Measurements from ENCODE around the gene MMP3.
"Not testable (repeated sequence)": the region's sequence is repeated elsewhere in the genome, so short reads cannot be mapped to it uniquely, and the experiment has no call there.

MMP3 gene

GRCh38 chr11:102843489-102843888 is at the start of gene MMP3:
Gene MMP3 (minus strand): TSS chr11:102843609. CDS start chr11:102843546, 63 bp downstream.
- DNase-seq: no peak

- DNase-seq: no peak
Observed at GRCh38 chr11:102891736-102892135, 48.3 kb upstream of the MMP3 start.

GRCh38 chr11:102886999-102887398 is 43.6 kb upstream of the MMP3 start:
- DNase-seq: no peak

- no peak for DNase-seq
Observed at GRCh38 chr11:102883141-102883540, 39.7 kb upstream of the MMP3 start.

GRCh38 chr11:102882389-102883024 is 39.1 kb upstream of the MMP3 start:
- no peak for DNase-seq

- no peak for DNase-seq
Observed at GRCh38 chr11:102879801-102880200, 36.4 kb upstream of the MMP3 start.

- no peak for DNase-seq
Observed at GRCh38 chr11:102878595-102878994, 35.2 kb upstream of the MMP3 start.

GRCh38 chr11:102874852-102875251 is 31.4 kb upstream of the MMP3 start, which contains the start of gene MMP12:
Gene MMP12 (minus strand): TSS chr11:102874982. CDS start chr11:102874937, 45 bp downstream.
- DNase-seq: no peak

GRCh38 chr11:102869354-102869964 is 26.1 kb upstream of the MMP3 start:
- not testable (repeated sequence) for DNase-seq

GRCh38 chr11:102868339-102868738 is 24.9 kb upstream of the MMP3 start:
- no peak for DNase-seq

- no peak for DNase-seq
Observed at GRCh38 chr11:102864724-102865123, 21.3 kb upstream of the MMP3 start.

GRCh38 chr11:102853956-102854355 is 10.5 kb upstream of the MMP3 start:
- no peak for DNase-seq

- DNase-seq: no peak
Observed at GRCh38 chr11:102853055-102853454, 9.6 kb upstream of the MMP3 start.

GRCh38 chr11:102850973-102851745 is 7.8 kb upstream of the MMP3 start:
- no peak for DNase-seq

- DNase-seq: no peak
Observed at GRCh38 chr11:102849311-102849710, 5.9 kb upstream of the MMP3 start.

GRCh38 chr11:102846292-102846691 is 2.9 kb upstream of the MMP3 start:
- no peak for DNase-seq

GRCh38 chr11:102842930-102843329 is 479 bp downstream of the MMP3 start:
- no peak for DNase-seq

- no peak for DNase-seq
Observed at GRCh38 chr11:102840018-102840417, 3.4 kb downstream of the MMP3 start.

GRCh38 chr11:102837646-102838045 is 5.8 kb downstream of the MMP3 start:
- peak; percentile 17 to 62 for DNase-seq

GRCh38 chr11:102837156-102837555 is 6.3 kb downstream of the MMP3 start:
- DNase-seq: no peak

- peak in 1 of 2 experiments; percentile 30 for DNase-seq
Observed at GRCh38 chr11:102836290-102836875, 7.0 kb downstream of the MMP3 start.

- DNase-seq: no peak
Observed at GRCh38 chr11:102833731-102834130, 9.7 kb downstream of the MMP3 start.

- DNase-seq: no peak
Observed at GRCh38 chr11:102832612-102833011, 10.8 kb downstream of the MMP3 start.
